Heart left ventricle (tissue), 16 donors: ENCODE measurements around the gene CTSH. TPM values are rescaled to one million over a fixed set of nuclear protein-coding genes. Genes with fewer than 3 reads are reported as not detected.

Experiments
- ATAC-seq, 4 donors: fragments of 200-7000 bp; cut with Tn5 transposase; one replicate each; pipeline ENCODE4 v1.9.1; 2020 to 2022; ENCODE audit warnings: moderate library complexity in 4 of 4, mild to moderate bottlenecking in 3 of 4, moderate number of reproducible peaks in 1 of 4
- DNase-seq, 5 donors: peaks; one replicate each; pipeline ENCODE4 v3.0.0-alpha.2; 2020
- H3K27ac ChIP-seq, 12 donors: fragments of 200-600 bp; sonication (generic) in 4 of 12; one replicate each; pipeline versions ENCODE4 v1.5.0 to v1.8.0; 2016 to 2022; ENCODE audit warnings: mild to moderate bottlenecking in 2 of 12
- H3K27me3 ChIP-seq, 9 donors: fragments of 200-600 bp; sonication (generic) in 2 of 9; one replicate each; pipeline versions ENCODE4 v1.5.1 to v1.8.0; 2016 to 2022; ENCODE audit warnings: mild to moderate bottlenecking in 3 of 9
- H3K36me3 ChIP-seq, 9 donors: fragments of 200-600 bp; sonication (generic) in 2 of 9; one replicate each; pipeline versions ENCODE4 v1.5.0 to v1.8.0; 2018 to 2022; ENCODE audit warnings: mild to moderate bottlenecking in 2 of 9
- H3K4me1 ChIP-seq, 12 donors: fragments of 200-600 bp; sonication (generic) in 4 of 12; one replicate each; pipeline versions ENCODE4 v1.5.0 to v1.8.0; 2016 to 2022; ENCODE audit warnings: mild to moderate bottlenecking in 3 of 12
- H3K4me3 ChIP-seq, 12 donors: fragments of 200-600 bp; sonication (generic) in 4 of 12; one replicate each; pipeline versions ENCODE4 v1.5.0 to v1.8.0; 2017 to 2022; ENCODE audit warnings: mild to moderate bottlenecking in 9 of 12, moderate library complexity in 4 of 12
- H3K9me3 ChIP-seq, 12 donors: fragments of 200-600 bp; sonication (generic) in 4 of 12; one replicate each; pipeline versions ENCODE4 v1.5.0 to v1.8.0; 2016 to 2022; ENCODE audit warnings: mild to moderate bottlenecking in 1 of 12
- POLR2A ChIP-seq, 2 donors: fragments of 450-650 bp; IDR thresholded peaks; one replicate each; pipeline ENCODE4 v1.6.1; 2017; ENCODE audit warnings: antibody characterized with exemption in 2 of 2, mild to moderate bottlenecking in 2 of 2, moderate library complexity in 2 of 2
- WGBS, 4 donors: extraction: QIAGEN DNeasy Blood & Tissue Kit in 2 of 4; methylation state at CpG; one replicate each; pipeline versions ENCODE4 v1.1.5 to v1.1.7; 2013 to 2018; 5-methylcytosine and 5-hydroxymethylcytosine counted together
- intact Hi-C, 10 donors: fragments of 100-400 bp; cut with DNase I; formaldehyde crosslinking; loops; one replicate each; pipeline versions ENCODE4 v1.11.1 to v1.14.2; 2022
- polyA plus RNA-seq, 2 donors: library from polyadenylated mRNA; stranded (reverse); fragments of 200-250 nt; gene quantifications; one replicate each; pipeline ENCODE4 v1.2.3, GENCODE V29; 2013
- total RNA-seq, 9 donors: library from RNA; depleted of rRNA in 2 of 9; stranded (reverse); fragments of >200 nt in 2 of 9; fragmentation: NEBNext Ultra II Directional in 3 of 9; extraction: Animal tissue kit (Norgen Biotek cat#: 25700) in 3 of 9; gene quantifications; one replicate each; pipeline versions ENCODE4 v1.1.0 to v1.2.4, GENCODE V29; 2016 to 2023
- TF ChIP-seq, protein P1 (sequence below), 12 donors: fragments of 200-600 bp; sonication (generic) in 4 of 12; IDR thresholded peaks; one replicate each; pipeline versions ENCODE4 v1.5.0 to v1.8.0; 2018 to 2022; ENCODE audit warnings: antibody characterized with exemption in 12 of 12, mild to moderate bottlenecking in 5 of 12
- donor health status: ischemic (EF 13 %, LVEDD 7.1; RV severe dilation, severe dysfunction).
- donor health status: healthy with polysubstance abuse.
- donor health status: DM: no; HTN: yes; CAD: no.
- donor health status: DM: no; HTN: no; CAD: no.
- donor health status: ischemic (EF 25% LVEDD 6.9; RV normal size, moderate dysfunction).
- donor health status: ischemic (EF 25% LVEDD 5.7; RV mildly dilated, moderate dysfunction).
- donor health status: healthy.
- donor health status: DM: yes; HTN: yes; CAD: no.
- donor health status: ischemic (EF 35%, LVEDD 5.7; RV mildly dilated, moderate dysfunction).
- donor health status: nonischemic (EF 11% LVEDD 7.7; RV severe dilation, severe dysfunction).
- donor health status: DM: yes; HTN: yes; CAD: no.
- donor health status: PGD.
- donor health status: ischemic (EF 29% LVEDD 5.4; RV normal size, mild dysfunction).
- donor health status: nonischemic (EF 23%, LVEDD 6.1; RV moderate dilation, normal function).

Gene CTSH
- total and polyA plus RNA-seq, 11 donors = 27.8 to 165 (median 82.4) TPM

DNA sequence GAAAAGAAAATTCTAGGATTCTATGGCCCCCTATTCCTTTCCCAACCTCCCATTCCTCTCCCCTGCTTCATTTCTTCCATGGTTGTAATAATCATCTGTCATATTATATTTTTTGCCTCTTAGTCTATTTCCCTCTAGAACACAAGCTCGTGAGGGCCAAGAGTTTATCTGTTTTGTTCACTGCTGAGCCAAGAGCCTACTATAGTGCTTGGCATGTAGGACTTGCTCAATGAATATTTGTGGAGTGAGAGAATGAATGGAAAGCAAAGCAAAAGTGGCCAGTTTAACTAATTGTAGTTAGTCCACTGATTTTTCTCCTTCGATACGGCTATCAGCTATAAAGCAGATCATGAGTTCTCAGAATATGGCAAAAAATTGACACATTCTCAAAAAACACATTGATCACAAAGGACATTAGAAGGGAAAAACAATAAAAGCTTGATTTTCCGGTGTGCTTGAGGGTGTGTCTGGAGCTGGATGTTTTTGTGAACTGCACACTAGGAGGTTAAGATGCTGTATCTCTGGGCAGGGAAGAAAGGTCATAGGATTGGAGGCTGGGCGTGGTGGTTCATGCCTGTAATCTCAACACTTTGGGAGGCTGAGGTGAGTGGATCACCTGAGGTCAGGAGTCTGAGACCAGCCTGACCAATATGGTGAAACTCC is 25.0 kb upstream of the CTSH start:
- no peaks in the 10 kb centered on the region for H3K9me3 ChIP-seq
- DNase-seq = no peak
- peaks cover 0 to 9% (median 0%) of the 10 kb centered on the region in 12 donors for H3K4me1 ChIP-seq
- H3K36me3 ChIP-seq = no peaks in the 10 kb centered on the region
- no peak for ATAC-seq
- TF ChIP-seq, protein P1, sequence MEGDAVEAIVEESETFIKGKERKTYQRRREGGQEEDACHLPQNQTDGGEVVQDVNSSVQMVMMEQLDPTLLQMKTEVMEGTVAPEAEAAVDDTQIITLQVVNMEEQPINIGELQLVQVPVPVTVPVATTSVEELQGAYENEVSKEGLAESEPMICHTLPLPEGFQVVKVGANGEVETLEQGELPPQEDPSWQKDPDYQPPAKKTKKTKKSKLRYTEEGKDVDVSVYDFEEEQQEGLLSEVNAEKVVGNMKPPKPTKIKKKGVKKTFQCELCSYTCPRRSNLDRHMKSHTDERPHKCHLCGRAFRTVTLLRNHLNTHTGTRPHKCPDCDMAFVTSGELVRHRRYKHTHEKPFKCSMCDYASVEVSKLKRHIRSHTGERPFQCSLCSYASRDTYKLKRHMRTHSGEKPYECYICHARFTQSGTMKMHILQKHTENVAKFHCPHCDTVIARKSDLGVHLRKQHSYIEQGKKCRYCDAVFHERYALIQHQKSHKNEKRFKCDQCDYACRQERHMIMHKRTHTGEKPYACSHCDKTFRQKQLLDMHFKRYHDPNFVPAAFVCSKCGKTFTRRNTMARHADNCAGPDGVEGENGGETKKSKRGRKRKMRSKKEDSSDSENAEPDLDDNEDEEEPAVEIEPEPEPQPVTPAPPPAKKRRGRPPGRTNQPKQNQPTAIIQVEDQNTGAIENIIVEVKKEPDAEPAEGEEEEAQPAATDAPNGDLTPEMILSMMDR (IDR thresholded peaks at IDR 0.05) = no peak
- TF ChIP-seq POLR2A (IDR thresholded peaks at IDR 0.05) = no peak
- H3K27me3 ChIP-seq = no peaks in the 10 kb centered on the region
- H3K4me3 ChIP-seq = no peak overlapping the region
- no peak overlapping the region for H3K27ac ChIP-seq
- 70 to 79% (median 77%) methylated on average over 5 of the region's 5 CpGs for WGBS, 4 donors
- intact Hi-C loops = no loop called here

DNA sequence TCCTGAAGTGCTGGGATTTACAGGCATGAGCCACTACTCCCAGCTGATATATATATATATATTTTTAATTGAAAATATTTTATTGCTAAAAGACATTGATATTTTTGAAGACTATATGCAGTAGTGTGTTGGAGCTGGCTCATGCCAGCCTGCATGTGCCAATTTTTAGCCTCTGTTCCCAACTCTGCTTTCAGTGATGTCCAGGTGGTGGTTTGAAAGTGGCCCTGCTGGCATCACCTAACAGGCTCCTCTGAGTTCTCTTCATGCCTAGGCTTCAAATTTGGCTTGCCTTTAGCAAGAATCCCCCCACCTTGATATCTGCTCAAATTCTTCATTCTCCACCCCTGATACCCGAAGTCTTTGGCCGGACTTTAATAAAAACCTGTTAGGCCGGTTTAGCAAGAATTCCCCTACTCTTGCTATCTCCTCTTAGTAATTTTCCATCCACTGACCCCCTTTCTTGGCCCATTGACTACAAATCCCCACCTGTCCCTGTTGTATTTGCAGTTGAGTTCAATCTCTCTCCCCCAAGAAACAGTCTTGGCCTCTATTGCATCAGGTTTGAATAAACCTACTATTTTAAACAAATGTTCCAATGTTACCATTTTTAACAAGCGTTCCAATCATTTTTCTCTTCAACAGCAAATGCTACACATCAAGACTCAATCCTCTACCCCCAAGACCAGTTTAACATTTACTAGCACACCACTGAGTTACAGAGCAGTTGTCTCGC is 23.9 kb upstream of the CTSH start:
- H3K27ac ChIP-seq = no peak overlapping the region
- no peaks in the 10 kb centered on the region for H3K27me3 ChIP-seq
- ATAC-seq = no peak
- no peak overlapping the region for H3K4me3 ChIP-seq
- no peaks in the 10 kb centered on the region for H3K9me3 ChIP-seq
- WGBS, 4 donors = 94 to 97% (median 96%) methylated on average over 5 of the region's 5 CpGs
- TF ChIP-seq, protein P1 (IDR thresholded peaks at IDR 0.05) = no peak
- H3K36me3 ChIP-seq = no peaks in the 10 kb centered on the region
- DNase-seq = no peak
- peaks cover 0 to 9% (median 0%) of the 10 kb centered on the region in 12 donors for H3K4me1 ChIP-seq
- intact Hi-C loops = no loop called here

DNA sequence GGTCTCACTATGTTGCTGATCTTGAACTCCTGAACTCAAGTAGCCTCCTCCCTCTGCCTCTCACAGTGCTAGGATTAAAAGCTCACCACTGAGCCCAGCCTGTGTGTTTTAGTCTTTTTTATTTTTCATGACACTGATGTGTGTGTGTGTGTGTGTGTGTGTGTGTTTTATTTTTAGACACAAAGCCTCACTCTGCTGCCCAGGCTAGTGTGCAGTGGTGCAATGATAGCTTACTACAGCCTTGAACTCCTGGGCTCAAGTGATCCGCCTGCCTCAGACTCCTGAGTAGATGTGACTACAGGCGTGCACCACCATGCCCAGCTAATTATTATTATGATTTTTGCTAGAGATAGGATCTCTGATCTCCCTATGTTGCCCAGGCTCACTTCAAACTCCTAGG is 23.3 kb upstream of the CTSH start:
- DNase-seq = no peak
- Histone ChIP-seq H3K36me3 (no peaks in the 10 kb centered on the region), H3K4me3 (no peak overlapping the region), H3K27ac (no peak overlapping the region), H3K9me3 (no peaks in the 10 kb centered on the region), H3K4me1 (peaks cover 0 to 9% (median 0%) of the 10 kb centered on the region in 12 donors), H3K27me3 (no peaks in the 10 kb centered on the region)
- TF ChIP-seq, protein P1 (IDR thresholded peaks at IDR 0.05) = no peak
- no peak for TF ChIP-seq POLR2A (IDR thresholded peaks at IDR 0.05)
- 89 to 99% (median 94%) methylated on average over 2 of the region's 2 CpGs for WGBS, 4 donors
- no peak for ATAC-seq
- intact Hi-C loops = no loop called here

DNA sequence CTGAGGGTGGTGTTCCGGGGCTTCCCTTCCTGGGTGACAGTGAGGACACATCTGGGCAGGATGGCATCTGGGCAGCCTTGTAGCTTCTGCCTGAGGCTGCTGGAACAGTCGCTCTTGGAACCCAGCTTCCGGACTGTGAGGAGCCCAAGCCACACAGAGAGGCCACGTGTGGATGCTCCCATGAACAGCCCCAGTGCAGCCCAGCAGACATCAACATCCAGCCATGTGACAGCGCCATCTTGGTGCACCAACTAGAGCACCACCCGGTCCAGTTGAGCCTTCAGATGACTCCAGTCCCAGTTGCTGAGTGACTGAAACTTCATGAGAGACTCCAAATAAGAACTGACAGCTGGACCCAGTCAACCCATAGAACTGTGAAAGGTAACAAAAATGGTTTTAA is 15.5 kb upstream of the CTSH start:
- TF ChIP-seq, protein P1 (IDR thresholded peaks at IDR 0.05) = no peak
- TF ChIP-seq POLR2A (IDR thresholded peaks at IDR 0.05) = no peak
- ATAC-seq (no peak), DNase-seq (no peak)
- 91 to 96% (median 95%) methylated on average over 6 of the region's 6 CpGs for WGBS, 4 donors
- Histone ChIP-seq H3K27ac (no peak overlapping the region), H3K9me3 (no peaks in the 10 kb centered on the region), H3K27me3 (no peaks in the 10 kb centered on the region), H3K36me3 (no peaks in the 10 kb centered on the region), H3K4me3 (no peak overlapping the region), H3K4me1 (no peaks in the 10 kb centered on the region)
- intact Hi-C loops = no loop called here
